HEK293T (cell line): ENCODE data around the gene DYNC1I1.

Source experiments
- CTCF ChIA-PET: fragments of 350-600 bp; formaldehyde crosslinking; extraction: SDS; loops from one replicate; lab custom pipeline; 2021; ENCODE audit warnings: antibody characterized with exemption, inconsistent platforms; lab: Yijun Ruan, JAX
- POLR2A ChIA-PET: fragments of 350-600 bp; formaldehyde crosslinking; extraction: SDS; loops from one replicate; lab custom pipeline; 2020; ENCODE audit warnings: antibody characterized with exemption, inconsistent platforms; lab: Yijun Ruan, JAX
- DNase-seq: peaks from one replicate; pipeline ENCODE4 v3.0.0; 2012; ENCODE audit warnings: mixed read lengths; ENCODE audit errors: extremely low spot score
- ARNT ChIP-seq: fragments of 450-650 bp; IDR thresholded peaks from 2 replicates; pipeline ENCODE4 v1.6.1; 2017; ENCODE audit warnings: mild to moderate bottlenecking
- BHLHE40 ChIP-seq: fragments of 450-650 bp; IDR thresholded peaks from 2 replicates; pipeline ENCODE4 v1.6.1; 2016; ENCODE audit warnings: mild to moderate bottlenecking, moderate library complexity, borderline replicate concordance
- CTBP1 ChIP-seq: fragments of 450-650 bp; IDR thresholded peaks from 2 replicates; pipeline ENCODE4 v1.6.1; 2016; ENCODE audit warnings: borderline replicate concordance
- ELF4 ChIP-seq: fragments of 450-650 bp; IDR thresholded peaks from 2 replicates; pipeline ENCODE4 v1.6.1; 2017; ENCODE audit warnings: antibody characterized with exemption
- FOXA1 ChIP-seq: fragments of 450-650 bp; IDR thresholded peaks from 2 replicates; pipeline ENCODE4 v1.6.1; 2016; ENCODE audit warnings: mild to moderate bottlenecking
- FOXK2 ChIP-seq: fragments of 450-650 bp; IDR thresholded peaks from 2 replicates; pipeline ENCODE4 v1.6.1; 2016; ENCODE audit warnings: mild to moderate bottlenecking
- FOXM1 ChIP-seq: fragments of 450-650 bp; IDR thresholded peaks from 2 replicates; pipeline ENCODE4 v1.6.1; 2017; ENCODE audit warnings: mild to moderate bottlenecking, borderline replicate concordance
- HDGF ChIP-seq: fragments of 450-650 bp; IDR thresholded peaks from 2 replicates; pipeline ENCODE4 v1.6.1; 2017; ENCODE audit warnings: antibody characterized with exemption, borderline replicate concordance
- L3MBTL2 ChIP-seq: fragments of 450-650 bp; conservative IDR thresholded peaks from 2 replicates; pipeline ENCODE4 v1.6.1; 2016; ENCODE audit warnings: mild to moderate bottlenecking
- LEF1 ChIP-seq: fragments of 450-650 bp; IDR thresholded peaks from 2 replicates; pipeline ENCODE4 v1.6.1; 2017; ENCODE audit warnings: mild to moderate bottlenecking, borderline replicate concordance
- NFRKB ChIP-seq: fragments of 450-650 bp; IDR thresholded peaks from 2 replicates; pipeline ENCODE4 v1.6.1; 2016; ENCODE audit warnings: mild to moderate bottlenecking, moderate library complexity
- PKNOX1 ChIP-seq: fragments of 450-650 bp; IDR thresholded peaks from 2 replicates; pipeline ENCODE4 v1.6.1; 2016
- SP1 ChIP-seq: fragments of 450-650 bp; IDR thresholded peaks from 2 replicates; pipeline ENCODE4 v1.6.1; 2017
- SUZ12 ChIP-seq: fragments of 450-650 bp; IDR thresholded peaks from 2 replicates; pipeline ENCODE4 v1.6.1; 2016; ENCODE audit warnings: mild to moderate bottlenecking
- TARDBP ChIP-seq: fragments of 450-650 bp; IDR thresholded peaks from 2 replicates; pipeline ENCODE4 v1.6.1; 2016
- ZNF384 ChIP-seq: fragments of 450-650 bp; IDR thresholded peaks from 2 replicates; pipeline ENCODE4 v1.6.1; 2016

Gene DYNC1I1

GRCh38 chr7:95861041-95861440 is 88.7 kb downstream of the DYNC1I1 start:
- POLR2A ChIA-PET = no interaction called here
- TF ChIP-seq ARNT = no peak
- no peak for TF ChIP-seq LEF1
- no peak for TF ChIP-seq ZNF384
- no peak for TF ChIP-seq PKNOX1
- no peak for TF ChIP-seq CTBP1
- no peak for TF ChIP-seq SP1
- no peak for TF ChIP-seq TARDBP
- TF ChIP-seq FOXK2 = no peak
- TF ChIP-seq FOXM1 = no peak
- TF ChIP-seq FOXA1 = no peak
- TF ChIP-seq HDGF = no peak
- TF ChIP-seq ELF4 = no peak
- no peak for TF ChIP-seq BHLHE40
- TF ChIP-seq SUZ12 = no peak
- no peak for TF ChIP-seq NFRKB
- no peak for TF ChIP-seq L3MBTL2

GRCh38 chr7:95863623-95864022 is 91.3 kb downstream of the DYNC1I1 start:
- ChIA-PET POLR2A (interaction anchor here (0.9 kb wide), 1 partner anchor 92 kb away, joined by 3 read pairs; no protein-coding TSS in a partner anchor), CTCF (interaction anchor here (1.0 to 2.1 kb wide), 3 partner anchors 23 to 140 kb away, joined by 3 to 6 read pairs (median 5); no protein-coding TSS in a partner anchor)
- no peak for DNase-seq
- TF ChIP-seq SUZ12 (no peak), HDGF (no peak), LEF1 (no peak), FOXK2 (no peak), ZNF384 (no peak), BHLHE40 (no peak), ELF4 (no peak), FOXA1 (no peak), PKNOX1 (no peak), SP1 (no peak), TARDBP (no peak), FOXM1 (no peak), CTBP1 (no peak), ARNT (no peak), NFRKB (no peak), L3MBTL2 (no peak)

More at GRCh38 chr7:95861041-95861440, 88.7 kb downstream of the DYNC1I1 start:
- CTCF ChIA-PET = no interaction called here
- DNase-seq = no peak

DNA sequence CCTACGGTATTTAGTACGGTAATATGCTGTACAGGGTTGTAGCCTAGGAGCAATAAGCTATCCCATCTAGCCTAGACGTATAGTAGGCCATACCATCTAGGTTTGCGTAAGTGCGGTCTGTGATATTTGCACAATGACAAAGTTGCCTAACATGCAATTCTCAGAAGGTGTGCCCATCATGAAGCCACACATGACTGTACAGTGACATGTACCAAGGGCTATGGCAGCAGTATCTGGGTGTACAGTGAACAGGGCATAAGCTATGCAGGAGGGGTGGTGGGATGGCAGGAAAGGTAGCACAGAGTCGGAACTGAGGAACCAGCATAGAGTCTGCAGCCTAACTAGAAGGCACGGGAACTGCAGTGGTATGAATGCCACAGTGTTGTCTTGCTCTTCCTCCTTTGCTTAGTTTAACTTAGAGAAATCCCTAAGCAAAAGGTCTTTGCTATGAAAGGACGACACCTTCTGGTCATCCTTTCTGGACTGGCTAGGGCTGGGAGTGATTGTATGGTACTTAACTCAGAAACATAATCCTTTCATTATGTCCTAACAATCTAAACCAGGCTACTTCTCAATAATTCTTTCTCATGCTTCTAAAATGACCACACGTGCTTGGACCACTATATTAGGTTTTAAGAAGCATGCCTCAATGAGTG is 93.5 kb downstream of the DYNC1I1 start:
- CTCF ChIA-PET = interaction anchor here (2.1 kb wide), 1 partner anchor 25 kb away, joined by 6 read pairs; no protein-coding TSS in a partner anchor
- POLR2A ChIA-PET = no interaction called here
- no peak for TF ChIP-seq BHLHE40
- peak; percentile 8 for DNase-seq

DNA sequence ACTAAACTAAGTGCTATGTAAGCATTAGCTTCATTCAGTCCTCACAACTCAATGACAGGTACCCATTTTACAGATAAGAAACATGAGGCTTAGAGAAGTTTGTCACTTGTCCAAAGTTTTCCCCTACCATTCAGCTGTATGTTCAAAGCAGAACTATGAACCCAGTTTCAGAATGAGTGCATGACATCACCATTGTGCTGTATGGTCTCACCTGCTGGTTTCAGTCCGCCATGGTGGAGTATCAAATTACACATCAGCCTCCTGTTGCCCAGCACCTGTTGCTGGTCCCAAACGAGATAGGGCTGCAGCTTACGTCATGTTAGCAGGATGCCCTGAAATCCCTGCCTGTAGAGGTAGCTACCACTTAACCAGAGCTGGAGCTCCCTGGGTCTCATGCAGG is 95.0 kb downstream of the DYNC1I1 start:
- ChIA-PET POLR2A (no interaction called here), CTCF (interaction anchor here (5.6 kb wide), 1 partner anchor 144 kb away, joined by 81 read pairs; no protein-coding TSS in a partner anchor)
- no peak for DNase-seq
- TF ChIP-seq FOXK2 = no peak

- no peak for TF ChIP-seq PKNOX1
- TF ChIP-seq ZNF384 = no peak
- no peak for TF ChIP-seq CTBP1
- TF ChIP-seq FOXM1 = no peak
- TF ChIP-seq SUZ12 = no peak
- TF ChIP-seq SP1 = no peak
- no peak for TF ChIP-seq ELF4
- TF ChIP-seq NFRKB = no peak
- no peak for TF ChIP-seq ARNT
- no peak for TF ChIP-seq LEF1
- TF ChIP-seq TARDBP = no peak
- TF ChIP-seq FOXA1 = no peak
- TF ChIP-seq L3MBTL2 = no peak
- TF ChIP-seq BHLHE40 = no peak
- no peak for TF ChIP-seq FOXK2
- TF ChIP-seq HDGF = no peak
- POLR2A ChIA-PET = interaction anchor here (0.8 kb wide), 1 partner anchor 30 kb away, joined by 3 read pairs; no protein-coding TSS in a partner anchor
- CTCF ChIA-PET = interaction anchor here (0.6 to 5.6 kb wide), 10 partner anchors 29 to 1426 kb away, joined by 3 to 81 read pairs (median 6); no protein-coding TSS in a partner anchor
- peak; percentile 61 for DNase-seq
Measured at GRCh38 chr7:95871075-95871848, 98.9 kb downstream of the DYNC1I1 start.

- ChIA-PET POLR2A (interaction anchor here (0.8 kb wide), 1 partner anchor 31 kb away, joined by 3 read pairs; no protein-coding TSS in a partner anchor), CTCF (interaction anchor here (1.0 to 5.6 kb wide), 7 partner anchors 28 to 182 kb away, joined by 3 to 81 read pairs (median 6); no protein-coding TSS in a partner anchor)
- no peak for TF ChIP-seq BHLHE40
- no peak for TF ChIP-seq SUZ12
- no peak for TF ChIP-seq PKNOX1
- no peak for TF ChIP-seq FOXM1
- no peak for TF ChIP-seq ZNF384
- no peak for TF ChIP-seq FOXK2
- no peak for TF ChIP-seq SP1
- TF ChIP-seq NFRKB = no peak
- TF ChIP-seq LEF1 = no peak
- TF ChIP-seq L3MBTL2 = no peak
- TF ChIP-seq ARNT = no peak
- TF ChIP-seq FOXA1 = no peak
- TF ChIP-seq HDGF = no peak
- no peak for TF ChIP-seq TARDBP
- no peak for DNase-seq
Measured at GRCh38 chr7:95871896-95872295, 99.5 kb downstream of the DYNC1I1 start.
